Upper lobe of left lung (tissue), 4 donors: Measurements from ENCODE around the gene PLXND1.

ENCODE experiments used
- EP300 ChIP-seq, 4 donors: sonication (generic); formaldehyde crosslinking; IDR thresholded peaks; one replicate each; pipeline ENCODE4 v1.5.1; 2017; ENCODE audit warnings: antibody characterized with exemption in 4 of 4, control low read depth in 2 of 4
- TF ChIP-seq, protein P1 (sequence below), 6 experiments: fragments of 450-650 bp in 4 of 6; fragments of 200-600 bp in 2 of 6; sonication (generic) in 2 of 6; IDR thresholded peaks; one replicate each; pipeline ENCODE4 v1.5.1; 2016 to 2019; ENCODE audit warnings: antibody characterized with exemption in 6 of 6

GRCh38 chr3:129535075-129535474 is 71.4 kb downstream of the PLXND1 start:
- TF ChIP-seq, protein P1, sequence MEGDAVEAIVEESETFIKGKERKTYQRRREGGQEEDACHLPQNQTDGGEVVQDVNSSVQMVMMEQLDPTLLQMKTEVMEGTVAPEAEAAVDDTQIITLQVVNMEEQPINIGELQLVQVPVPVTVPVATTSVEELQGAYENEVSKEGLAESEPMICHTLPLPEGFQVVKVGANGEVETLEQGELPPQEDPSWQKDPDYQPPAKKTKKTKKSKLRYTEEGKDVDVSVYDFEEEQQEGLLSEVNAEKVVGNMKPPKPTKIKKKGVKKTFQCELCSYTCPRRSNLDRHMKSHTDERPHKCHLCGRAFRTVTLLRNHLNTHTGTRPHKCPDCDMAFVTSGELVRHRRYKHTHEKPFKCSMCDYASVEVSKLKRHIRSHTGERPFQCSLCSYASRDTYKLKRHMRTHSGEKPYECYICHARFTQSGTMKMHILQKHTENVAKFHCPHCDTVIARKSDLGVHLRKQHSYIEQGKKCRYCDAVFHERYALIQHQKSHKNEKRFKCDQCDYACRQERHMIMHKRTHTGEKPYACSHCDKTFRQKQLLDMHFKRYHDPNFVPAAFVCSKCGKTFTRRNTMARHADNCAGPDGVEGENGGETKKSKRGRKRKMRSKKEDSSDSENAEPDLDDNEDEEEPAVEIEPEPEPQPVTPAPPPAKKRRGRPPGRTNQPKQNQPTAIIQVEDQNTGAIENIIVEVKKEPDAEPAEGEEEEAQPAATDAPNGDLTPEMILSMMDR (IDR thresholded peaks at IDR 0.05) = no peak
- no peak for TF ChIP-seq EP300 (IDR thresholded peaks at IDR 0.05)
